HG02678 (cell line): ENCODE measurements around the gene RNU1-4.
"Not testable (repeated sequence)": the region's sequence is repeated elsewhere in the genome, so short reads cannot be mapped to it uniquely, and the experiment has no call there.

Source experiments
- ATAC-seq: cut with Tn5 transposase; IDR thresholded peaks from one replicate; pipeline ENCODE4 v1.9.1; 2021; ENCODE audit warnings: mild to moderate bottlenecking, moderate library complexity; ENCODE audit not compliant: unreplicated experiment

The RNU1-4 gene

DNA sequence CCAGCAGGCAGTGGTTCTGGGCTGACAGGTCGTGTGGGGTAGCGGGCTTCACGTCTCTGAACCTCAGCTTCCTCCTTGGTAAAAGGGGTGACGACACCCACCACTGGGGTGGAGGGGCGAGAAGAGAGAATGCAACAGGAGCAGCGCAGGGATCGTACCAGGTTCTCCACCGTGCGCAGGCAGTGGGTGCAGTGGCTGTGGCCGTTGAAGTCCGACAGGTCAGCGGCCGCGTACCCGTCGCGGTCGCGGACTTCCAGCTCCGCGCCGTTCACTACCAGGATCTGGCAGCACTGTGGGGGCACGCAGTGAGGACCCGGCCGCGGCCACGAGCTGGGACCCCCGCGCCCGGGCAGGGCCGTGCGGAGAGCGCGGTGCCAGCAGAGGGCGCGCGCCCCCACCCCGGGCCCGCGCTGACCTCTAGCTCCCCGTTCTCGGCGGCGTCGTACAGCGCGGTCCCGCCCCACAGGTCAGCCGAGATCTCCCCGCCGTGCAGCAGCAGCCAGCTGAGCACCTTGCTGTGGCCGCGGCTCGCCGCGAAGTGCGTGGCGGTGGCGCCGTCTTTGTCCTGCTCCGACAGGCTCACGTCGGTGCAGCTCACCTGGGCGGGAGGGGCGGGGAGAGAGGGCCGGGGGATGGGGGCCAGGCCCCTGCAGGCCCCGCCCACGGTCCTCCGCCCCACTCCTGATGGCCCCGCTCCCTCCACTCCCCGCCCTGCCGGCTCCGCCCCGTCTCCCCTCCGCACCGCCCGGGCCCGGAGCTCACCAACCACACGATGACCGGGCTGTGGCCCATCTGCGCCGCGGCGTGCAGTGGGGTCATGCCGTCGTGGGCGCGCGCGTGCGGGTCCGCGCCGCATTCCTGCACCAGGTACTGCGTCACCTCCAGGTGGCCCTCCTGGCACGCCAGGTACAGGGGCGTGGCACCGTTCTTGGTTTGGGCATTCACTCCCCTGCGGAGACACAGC is 32.9 kb upstream of the RNU1-4 start:
- ATAC-seq: not testable (repeated sequence)

DNA sequence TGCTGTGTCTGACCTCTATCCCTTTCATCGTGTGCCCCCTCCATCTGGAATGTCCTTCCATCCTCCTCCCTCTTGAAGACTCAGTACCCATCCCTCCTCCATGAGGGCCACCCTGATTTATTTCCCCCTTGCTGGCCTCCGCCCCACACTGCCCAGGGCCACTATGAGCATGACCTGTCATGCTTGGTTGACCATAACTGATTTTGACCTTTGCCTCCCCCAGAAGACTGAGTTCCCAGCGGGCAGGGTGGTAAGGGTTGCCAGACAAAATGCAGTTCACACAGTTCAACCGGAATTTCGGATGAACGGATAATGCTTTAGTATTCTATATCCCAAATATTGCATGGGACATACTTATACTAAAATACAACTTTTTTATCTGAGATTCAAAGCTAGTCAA is 31.6 kb upstream of the RNU1-4 start:
- ATAC-seq: not testable (repeated sequence)

GRCh38 chr1:16709659-16710087 is 30.6 kb upstream of the RNU1-4 start:
- peak; percentile 69 for ATAC-seq

DNA sequence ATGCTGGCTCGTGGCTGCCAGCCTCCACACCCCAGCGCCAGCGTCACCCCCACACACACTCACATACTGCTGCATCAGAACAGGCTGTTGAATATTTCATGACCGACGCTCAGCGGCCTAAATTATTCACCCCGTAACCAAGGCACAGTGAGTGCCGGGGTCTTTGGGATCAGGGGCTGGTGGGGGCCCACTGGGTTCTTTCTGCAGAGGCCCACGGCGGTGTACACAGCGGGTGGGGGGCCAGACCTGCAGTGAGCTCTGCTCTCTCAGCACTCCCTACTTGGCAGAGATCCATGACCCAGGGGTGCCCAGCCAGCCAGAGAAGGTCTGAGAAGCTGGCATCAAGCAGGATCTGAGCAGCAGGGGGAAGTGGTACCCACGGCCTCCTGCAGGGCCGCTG is 29.7 kb upstream of the RNU1-4 start:
- not testable (repeated sequence) for ATAC-seq

GRCh38 chr1:16712131-16712530 is 28.2 kb upstream of the RNU1-4 start:
- not testable (repeated sequence) for ATAC-seq

DNA sequence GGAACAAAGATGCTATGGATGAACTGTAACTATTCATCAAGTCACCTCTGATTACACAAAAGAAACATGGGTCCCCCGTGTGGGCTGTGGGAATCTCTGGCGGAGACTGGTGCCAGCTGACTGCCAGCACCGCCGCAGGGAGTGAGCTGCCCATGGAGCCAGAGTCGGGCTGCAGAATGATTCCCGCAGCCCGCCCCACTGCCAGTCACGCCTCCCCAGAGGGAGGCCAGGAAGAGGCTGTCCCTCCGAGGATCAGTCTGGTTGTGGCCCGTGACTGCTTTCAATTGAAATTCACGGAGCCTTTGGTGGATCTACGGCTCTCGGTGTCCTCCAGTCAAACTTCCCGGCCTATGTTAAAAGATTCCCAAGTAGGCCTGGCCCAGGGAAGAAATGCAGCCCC is 27.7 kb upstream of the RNU1-4 start:
- ATAC-seq: not testable (repeated sequence)

- not testable (repeated sequence) for ATAC-seq
These were observed 27.3 kb upstream of the RNU1-4 start for GRCh38 chr1:16712984-16713383.

GRCh38 chr1:16713480-16713879 is 26.8 kb upstream of the RNU1-4 start:
- ATAC-seq: not testable (repeated sequence)

DNA sequence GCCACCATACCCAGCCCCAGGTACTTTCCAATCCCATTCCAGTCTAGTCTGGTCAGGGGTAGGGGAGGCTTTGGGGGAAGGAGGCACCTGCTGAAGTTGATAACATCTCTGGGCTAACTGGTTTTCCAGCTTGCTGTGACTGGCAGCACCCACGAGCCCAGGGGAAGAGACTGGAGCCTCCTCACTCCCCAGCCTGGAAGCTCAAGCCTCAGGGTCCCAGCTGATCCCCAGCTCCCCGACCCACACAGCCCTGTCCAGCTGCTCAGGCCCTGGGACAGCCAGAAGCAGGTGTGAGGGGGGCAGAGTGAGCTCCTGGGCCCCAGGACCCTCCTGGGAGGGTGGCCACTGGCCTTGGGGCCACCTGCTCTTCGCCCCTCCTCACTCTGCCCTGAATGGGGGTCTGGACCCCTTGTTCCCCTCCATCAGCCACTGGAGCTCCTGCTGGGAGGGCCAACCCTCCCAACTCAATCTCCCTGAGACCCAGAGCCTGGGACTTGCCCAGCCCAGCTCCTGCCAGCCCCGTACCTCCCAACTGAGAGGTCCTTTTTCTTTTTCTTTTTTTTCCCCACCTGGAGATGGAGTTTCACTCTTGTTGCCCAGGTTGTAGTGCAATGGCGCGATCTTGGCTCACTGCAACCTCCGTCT is 23.5 kb upstream of the RNU1-4 start:
- no peak for ATAC-seq

GRCh38 chr1:16717336-16718098 is 22.8 kb upstream of the RNU1-4 start:
- ATAC-seq: no peak

GRCh38 chr1:16718099-16718907 is 22.0 kb upstream of the RNU1-4 start:
- not testable (repeated sequence) for ATAC-seq

DNA sequence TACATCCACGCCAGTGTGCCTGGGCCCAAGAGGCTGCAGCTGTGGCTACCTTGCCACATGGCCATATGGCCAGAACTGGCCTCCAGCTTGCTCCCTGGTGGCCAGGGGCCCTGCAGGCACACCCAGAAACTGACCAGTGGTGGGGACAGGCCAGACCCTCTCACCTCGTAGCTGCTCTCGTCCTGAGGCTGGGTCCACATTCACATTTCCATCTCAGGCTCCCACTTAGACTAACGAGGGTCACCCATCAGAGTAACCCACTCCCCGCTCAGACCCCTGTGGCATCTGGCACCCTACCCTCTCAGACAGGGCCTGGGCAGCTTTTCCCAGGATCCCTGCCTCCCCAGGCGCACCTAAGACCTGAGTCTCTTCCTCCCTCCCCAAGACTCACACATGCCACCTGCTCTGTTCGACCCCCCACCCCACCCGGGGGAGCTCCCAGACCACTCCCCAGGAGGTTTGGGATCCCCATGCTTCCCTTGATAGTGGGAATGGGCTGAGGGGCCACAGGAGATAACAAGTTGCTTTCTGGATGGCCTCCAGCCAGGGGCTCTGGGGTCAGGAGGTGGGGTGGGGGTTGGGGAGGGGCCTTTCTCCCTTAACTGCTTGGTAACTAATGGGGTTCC is 21.3 kb upstream of the RNU1-4 start:
- no peak for ATAC-seq

DNA sequence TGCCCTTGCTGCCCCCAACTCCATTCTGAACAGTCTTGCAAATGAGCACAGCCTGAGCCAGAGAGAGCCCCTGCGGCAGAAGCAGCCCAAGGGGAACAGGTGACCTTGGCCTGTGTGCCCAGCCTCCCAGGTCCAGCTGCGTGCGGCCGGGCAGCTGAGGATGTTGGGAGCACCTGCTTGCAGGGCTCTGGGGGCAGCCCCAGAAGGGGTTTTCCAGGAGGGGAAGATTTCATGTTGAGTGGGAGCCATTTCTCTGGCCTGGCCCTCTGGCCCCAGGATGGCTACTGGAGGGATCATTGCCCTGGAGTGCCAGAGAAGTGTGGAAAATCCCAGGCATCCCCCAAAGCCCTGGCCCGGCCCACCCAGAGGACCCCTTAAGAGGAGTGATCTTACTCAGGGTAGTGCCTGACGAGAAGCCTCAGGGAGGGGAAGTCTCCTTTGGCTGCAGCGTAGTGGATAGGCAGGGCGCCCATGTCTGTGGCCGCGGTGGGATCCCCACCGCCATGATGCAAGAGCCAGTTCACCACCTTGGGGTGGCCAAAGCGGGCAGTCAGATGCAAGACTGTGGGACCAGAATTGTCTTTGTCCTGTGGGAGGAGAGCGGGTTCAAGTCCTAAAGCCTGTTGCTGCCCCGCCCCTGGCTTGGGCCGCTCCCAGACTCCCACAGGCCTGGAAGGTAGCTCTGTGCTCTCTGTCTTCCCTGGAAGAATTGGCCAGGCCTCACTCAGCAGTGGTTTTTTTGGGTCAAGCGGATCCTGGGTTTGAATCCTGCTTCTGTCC is 20.6 kb upstream of the RNU1-4 start:
- ATAC-seq: no peak

- ATAC-seq: no peak
These were observed 19.7 kb upstream of the RNU1-4 start for GRCh38 chr1:16720351-16721223.

DNA sequence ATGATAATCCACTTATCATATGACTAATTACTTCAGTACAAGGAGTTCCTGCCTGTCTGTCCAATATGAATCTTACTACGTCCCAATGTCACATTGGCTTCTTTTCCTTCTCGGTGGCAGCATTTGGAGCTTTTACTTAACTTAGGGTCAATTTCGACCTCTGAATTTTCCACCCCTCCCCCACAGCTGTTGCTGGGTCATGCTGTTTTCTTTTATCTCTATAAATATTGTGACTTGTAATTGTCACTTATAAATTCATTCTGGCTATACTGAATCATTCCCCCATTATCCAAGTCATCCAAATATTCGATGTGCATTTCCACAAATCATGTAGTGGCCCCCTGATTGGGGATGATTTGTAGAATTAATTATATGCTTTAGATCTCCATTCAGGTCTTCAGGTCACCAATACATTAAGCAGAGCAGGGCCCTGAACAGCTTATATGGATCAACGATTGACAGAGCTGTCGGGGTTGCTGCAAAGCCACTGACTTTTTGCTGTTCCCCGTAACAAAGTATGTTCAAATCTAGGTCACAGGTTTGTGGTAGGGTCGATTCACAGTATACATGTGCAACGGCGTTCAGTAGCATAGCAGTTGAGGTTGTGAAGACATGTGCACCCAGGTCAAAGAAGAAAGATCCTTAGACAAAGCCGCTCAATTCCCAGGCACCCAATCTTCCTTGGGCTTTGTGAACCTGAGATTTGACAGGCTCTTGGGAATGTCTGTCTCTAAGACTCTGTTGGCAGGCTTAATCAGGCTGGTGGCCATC is 18.3 kb upstream of the RNU1-4 start:
- no peak for ATAC-seq

GRCh38 chr1:16724718-16725438 is 15.4 kb upstream of the RNU1-4 start:
- ATAC-seq: no peak
